Neuronal stem cell (in vitro differentiated cells): ENCODE results near the gene ABR.
A peak's percentile ranks its signal among the peaks of the same experiment; 100 is the strongest.

Source experiments
- DNase-seq: peaks from one replicate; pipeline ENCODE4 v3.0.0-alpha.2; 2013; ENCODE audit warnings: low spot score
- H2AFZ ChIP-seq: one replicate; pipeline ENCODE4 v1.6.1; 2013; ENCODE audit warnings: mild to moderate bottlenecking, low read length, inconsistent platforms
- H2AK5ac ChIP-seq: 2 replicates; pipeline ENCODE4 v1.6.1; 2013; ENCODE audit warnings: low read depth, mild to moderate bottlenecking, inconsistent platforms, low read length, moderate library complexity, mixed read lengths
- H2BK120ac ChIP-seq: 2 replicates; pipeline ENCODE4 v1.6.1; 2013; ENCODE audit warnings: low read depth, mild to moderate bottlenecking, inconsistent platforms, low read length, moderate library complexity, mixed read lengths
- H2BK12ac ChIP-seq: one replicate; pipeline ENCODE4 v1.6.1; 2013; ENCODE audit warnings: low read length, inconsistent platforms
- H2BK15ac ChIP-seq: 2 replicates; pipeline ENCODE4 v1.6.1; 2013; ENCODE audit warnings: mild to moderate bottlenecking, low read length, inconsistent platforms, mixed read lengths
- H2BK5ac ChIP-seq: one replicate; pipeline ENCODE4 v1.6.1; 2013; ENCODE audit warnings: inconsistent platforms, mild to moderate bottlenecking, low read length, moderate library complexity
- H3K14ac ChIP-seq: one replicate; pipeline ENCODE4 v1.6.1; 2013; ENCODE audit warnings: low read length, inconsistent platforms
- H3K18ac ChIP-seq: 2 replicates; pipeline ENCODE4 v1.6.1; 2013; ENCODE audit warnings: low read length, inconsistent platforms
- H3K23ac ChIP-seq: 2 replicates; pipeline ENCODE4 v1.6.1; 2013; ENCODE audit warnings: low read depth, mild to moderate bottlenecking, mixed read lengths, low read length, inconsistent platforms; ENCODE audit not compliant: poor library complexity
- H3K27ac ChIP-seq: replicated peaks from 3 replicates; pipeline ENCODE4 v1.5.1; 2013; ENCODE audit warnings: low read length, inconsistent platforms
- H3K27me3 ChIP-seq, 3 experiments: 2 replicates each; pipeline ENCODE4 v1.6.1; 2013; ENCODE audit warnings: low read length in 3 of 3, mild to moderate bottlenecking in 2 of 3, inconsistent platforms in 1 of 3, low read depth in 1 of 3, mixed read lengths in 1 of 3, moderate library complexity in 1 of 3; ENCODE audit not compliant: control insufficient read depth in 3 of 3, insufficient read depth in 3 of 3
- H3K36me3 ChIP-seq, 2 donors: replicated peaks in 1 of 2; 2 replicates each; pipeline ENCODE4 v1.6.1; 2013; ENCODE audit warnings: low read length in 2 of 2; ENCODE audit not compliant: control insufficient read depth in 2 of 2, insufficient read depth in 2 of 2
- H3K4ac ChIP-seq: 2 replicates; pipeline ENCODE4 v1.6.1; 2013; ENCODE audit warnings: inconsistent platforms, mild to moderate bottlenecking, low read length, moderate library complexity
- H3K4me1 ChIP-seq, 2 donors: 1 replicate in 1 of 2; 2 replicates in 1 of 2; pipeline ENCODE4 v1.6.1; 2013; ENCODE audit warnings: low read length in 2 of 2, low read depth in 1 of 2; ENCODE audit not compliant: control insufficient read depth in 2 of 2, insufficient read depth in 1 of 2
- H3K4me2 ChIP-seq: one replicate; pipeline ENCODE4 v1.6.1; 2013; ENCODE audit warnings: mild to moderate bottlenecking, low read length, inconsistent platforms; ENCODE audit not compliant: insufficient read depth, poor library complexity, severe bottlenecking
- H3K4me3 ChIP-seq, 2 donors: 2 replicates each; pipeline ENCODE4 v1.5.1; 2013; ENCODE audit warnings: low read length in 2 of 2, mild to moderate bottlenecking in 2 of 2, inconsistent platforms in 1 of 2, moderate library complexity in 1 of 2
- H3K79me1 ChIP-seq: one replicate; pipeline ENCODE4 v1.6.1; 2013; ENCODE audit warnings: low read depth, mild to moderate bottlenecking, inconsistent platforms, low read length, moderate library complexity
- H3K9ac ChIP-seq: one replicate; pipeline ENCODE4 v1.6.1; 2013; ENCODE audit warnings: mild to moderate bottlenecking, low read depth, low read length, inconsistent platforms; ENCODE audit not compliant: poor library complexity
- H3K9me3 ChIP-seq, 2 donors: replicated peaks in 1 of 2; 2 replicates each; pipeline versions ENCODE3 to v1.6.1; 2013; ENCODE audit warnings: low read length in 2 of 2, mild to moderate bottlenecking in 2 of 2, inconsistent platforms in 1 of 2, low read depth in 1 of 2, mixed read lengths in 1 of 2, moderate library complexity in 1 of 2; ENCODE audit not compliant: control insufficient read depth in 2 of 2, insufficient read depth in 1 of 2
- H4K8ac ChIP-seq: one replicate; pipeline ENCODE4 v1.6.1; 2013; ENCODE audit warnings: low read depth, mild to moderate bottlenecking, inconsistent platforms, low read length, moderate library complexity
- H4K91ac ChIP-seq: one replicate; pipeline ENCODE4 v1.6.1; 2013; ENCODE audit warnings: low read length, low read depth, mild to moderate bottlenecking, inconsistent platforms; ENCODE audit not compliant: poor library complexity
- WGBS, 2 donors: extraction: QIAGEN DNeasy Blood & Tissue Kit; methylation state at CpG; one replicate each; pipeline ENCODE4 v1.1.7; 2013; ENCODE audit warnings: missing lambda C conversion rate in 2 of 2, mixed read lengths in 1 of 2; ENCODE audit not compliant: insufficient read length in 2 of 2, insufficient replicate concordance in 1 of 2; ENCODE audit errors: extremely low coverage in 2 of 2; 5-methylcytosine and 5-hydroxymethylcytosine counted together

Gene ABR

GRCh38 chr17:1143573-1143972 lies 36.2 kb downstream of the ABR start:
- Histone ChIP-seq H3K18ac (peak overlapping the region; percentile 80), H3K14ac (no peak overlapping the region), H4K8ac (no peak overlapping the region), H3K4ac (no peak overlapping the region), H3K4me3 (no peak overlapping the region), H2AFZ (peak overlapping the region; percentile 60), H2BK12ac (no peak overlapping the region), H3K9me3 (no peaks in the 10 kb centered on the region), H3K27me3 (no peaks in the 10 kb centered on the region), H3K4me1 (peaks cover 13 to 16% of the 10 kb centered on the region in 2 donors), H3K36me3 (no peaks in the 10 kb centered on the region), H3K9ac (peak overlapping the region; percentile 87), H2BK120ac (no peak overlapping the region), H3K27ac (peak overlapping the region; percentile 44), H3K4me2 (peak overlapping the region; percentile 61), H4K91ac (no peak overlapping the region), H3K23ac (no peak overlapping the region), H2AK5ac (no peak overlapping the region), H2BK5ac (no peak overlapping the region), H2BK15ac (no peak overlapping the region), H3K79me1 (peaks cover 7% of the 10 kb centered on the region)
- peak; percentile 62 for DNase-seq
- WGBS, 2 donors: no CpG with 5 or more reads among the region's 10 CpGs

- Histone ChIP-seq H3K18ac (peak overlapping the region; percentile 85), H3K4ac (no peak overlapping the region), H3K27me3 (no peaks in the 10 kb centered on the region), H2AK5ac (no peak overlapping the region), H2BK5ac (peak overlapping the region; percentile 6), H3K36me3 (no peaks in the 10 kb centered on the region), H3K4me1 (peaks cover 13 to 14% of the 10 kb centered on the region in 2 donors), H3K9me3 (peaks cover 0 to 2% of the 10 kb centered on the region in 2 donors), H2BK120ac (no peak overlapping the region), H4K8ac (no peak overlapping the region), H2AFZ (no peak overlapping the region), H3K4me3 (no peak overlapping the region), H2BK12ac (no peak overlapping the region), H3K9ac (no peak overlapping the region), H4K91ac (no peak overlapping the region), H3K23ac (no peak overlapping the region), H3K14ac (no peak overlapping the region), H3K4me2 (no peak overlapping the region), H3K79me1 (peaks cover 7% of the 10 kb centered on the region), H3K27ac (no peak overlapping the region), H2BK15ac (no peak overlapping the region)
- DNase-seq: no peak
- WGBS, 2 donors: no CpG with 5 or more reads among the region's 14 CpGs
Observed at GRCh38 chr17:1142561-1142971, 37.2 kb downstream of the ABR start.

GRCh38 chr17:1137465-1137894 lies 42.3 kb downstream of the ABR start:
- Histone ChIP-seq H3K23ac (peak overlapping the region; percentile 55), H2AFZ (no peak overlapping the region), H3K9ac (no peak overlapping the region), H3K4ac (no peak overlapping the region), H3K9me3 (peaks cover 0 to 4% of the 10 kb centered on the region in 2 donors), H3K36me3 (no peaks in the 10 kb centered on the region), H3K18ac (no peak overlapping the region), H3K79me1 (peaks cover 1% of the 10 kb centered on the region), H3K4me3 (no peak overlapping the region), H2AK5ac (no peak overlapping the region), H2BK5ac (no peak overlapping the region), H2BK12ac (no peak overlapping the region), H2BK15ac (no peak overlapping the region), H3K4me2 (no peak overlapping the region), H3K27ac (no peak overlapping the region), H3K14ac (no peak overlapping the region), H4K91ac (no peak overlapping the region), H3K27me3 (no peaks in the 10 kb centered on the region), H2BK120ac (no peak overlapping the region), H3K4me1 (peaks cover under 1 to 1% of the 10 kb centered on the region in 2 donors), H4K8ac (no peak overlapping the region)
- no peak for DNase-seq
- WGBS, 2 donors: no CpG with 5 or more reads among the region's 18 CpGs

GRCh38 chr17:1136748-1137147 lies 43.0 kb downstream of the ABR start:
- H2BK120ac ChIP-seq: no peak overlapping the region
- no peak overlapping the region for H2BK5ac ChIP-seq
- H2AK5ac ChIP-seq: no peak overlapping the region
- H3K27ac ChIP-seq: no peak overlapping the region
- no CpG with 5 or more reads among the region's 6 CpGs for WGBS, 2 donors
- no peaks in the 10 kb centered on the region for H3K27me3 ChIP-seq
- no peak overlapping the region for H3K4me3 ChIP-seq
- peaks cover 1% of the 10 kb centered on the region for H3K79me1 ChIP-seq
- H2AFZ ChIP-seq: no peak overlapping the region
- no peaks in the 10 kb centered on the region for H3K36me3 ChIP-seq
- H3K9me3 ChIP-seq: peaks cover 0 to 4% of the 10 kb centered on the region in 2 donors
- H2BK15ac ChIP-seq: no peak overlapping the region
- no peak overlapping the region for H3K4ac ChIP-seq
- H3K9ac ChIP-seq: no peak overlapping the region
- no peak overlapping the region for H3K14ac ChIP-seq
- H4K8ac ChIP-seq: no peak overlapping the region
- no peak for DNase-seq
- H3K4me1 ChIP-seq: peaks cover 0 to 1% of the 10 kb centered on the region in 2 donors
- no peak overlapping the region for H2BK12ac ChIP-seq
- H3K4me2 ChIP-seq: no peak overlapping the region
- no peak overlapping the region for H3K18ac ChIP-seq
- H4K91ac ChIP-seq: no peak overlapping the region
- no peak overlapping the region for H3K23ac ChIP-seq
